CD4-positive, CD25-positive, alpha-beta regulatory T cell (primary cell): Measurements from ENCODE around the gene STK36. TPM values are rescaled to one million over a fixed set of nuclear protein-coding genes. Genes with fewer than 3 reads are reported as not detected.

Experiments used
- ATAC-seq, 2 donors: fragments of 150-1000 bp; cut with Tn5 transposase; one replicate each; pipeline ENCODE4 v1.10.0; 2021; ENCODE audit warnings: low read depth in 2 of 2, moderate number of reproducible peaks in 2 of 2, moderate library complexity in 1 of 2
- DNase-seq, 3 donors: peaks; one replicate each; pipeline versions ENCODE4 v3.0.0 to v3.0.0-alpha.2; 2012 to 2022; ENCODE audit warnings: mixed read lengths in 1 of 3
- H3K27ac ChIP-seq: one replicate; pipeline ENCODE4 v1.7.0; 2013; ENCODE audit warnings: mild to moderate bottlenecking, low read length; ENCODE audit not compliant: insufficient read depth, poor library complexity, severe bottlenecking
- H3K27me3 ChIP-seq: one replicate; pipeline ENCODE4 v1.7.0; 2013; ENCODE audit warnings: low read length; ENCODE audit not compliant: control insufficient read depth, insufficient read depth
- H3K36me3 ChIP-seq: one replicate; pipeline ENCODE4 v1.7.0; 2013; ENCODE audit warnings: mild to moderate bottlenecking, low read length, moderate library complexity; ENCODE audit not compliant: control insufficient read depth, insufficient read depth
- H3K4me1 ChIP-seq: 2 replicates; pipeline ENCODE4 v1.7.0; 2013; ENCODE audit warnings: mild to moderate bottlenecking, low read length; ENCODE audit not compliant: insufficient read depth, control insufficient read depth, poor library complexity, severe bottlenecking
- H3K4me3 ChIP-seq: one replicate; pipeline ENCODE4 v1.7.0; 2013; ENCODE audit warnings: low read depth, mild to moderate bottlenecking, low read length, moderate library complexity
- H3K9me3 ChIP-seq, 2 experiments: 1 replicate in 1 of 2; 2 replicates in 1 of 2; pipeline ENCODE4 v1.7.0; 2013; ENCODE audit warnings: low read length in 2 of 2, mild to moderate bottlenecking in 1 of 2, moderate library complexity in 1 of 2; ENCODE audit not compliant: control insufficient read depth in 2 of 2
- H3K27ac Mint-ChIP-seq, 3 donors: one replicate each; pipeline ENCODE4 v1.8.0; 2020 to 2022; ENCODE audit warnings: mild to moderate bottlenecking in 3 of 3, mixed read lengths in 3 of 3, moderate library complexity in 2 of 3
- H3K27me3 Mint-ChIP-seq: one replicate; pipeline ENCODE4 v1.8.0; 2022; ENCODE audit warnings: mild to moderate bottlenecking, mixed read lengths
- H3K36me3 Mint-ChIP-seq: one replicate; pipeline ENCODE4 v1.8.0; 2020; ENCODE audit warnings: mixed read lengths
- H3K4me1 Mint-ChIP-seq, 4 donors: one replicate each; pipeline ENCODE4 v1.8.0; 2020 to 2022; ENCODE audit warnings: mixed read lengths in 4 of 4, mild to moderate bottlenecking in 1 of 4
- H3K4me3 Mint-ChIP-seq, 4 donors: one replicate each; pipeline ENCODE4 v1.8.0; 2020 to 2022; ENCODE audit warnings: mild to moderate bottlenecking in 4 of 4, mixed read lengths in 4 of 4, moderate library complexity in 3 of 4
- H3K9me3 Mint-ChIP-seq, 7 donors: one replicate each; pipeline ENCODE4 v1.8.0; 2020 to 2022; ENCODE audit warnings: mixed read lengths in 7 of 7, mild to moderate bottlenecking in 3 of 7, moderate library complexity in 2 of 7
- polyA plus RNA-seq, 4 donors: library from polyadenylated mRNA; unstranded; fragments of 300-500 nt; fragmentation: Illumina TruSeq; gene quantifications; one replicate each; pipeline ENCODE4 v1.2.3, GENCODE V29; 2021
- total RNA-seq: library from RNA; stranded (reverse); gene quantifications from one replicate; pipeline ENCODE4 v1.2.3, GENCODE V29; 2022

The STK36 gene
- total and polyA plus RNA-seq, 5 donors from 2014 or later: 1.8 to 10.5 (median 2.7) TPM

GRCh38 chr2:218655751-218656150 is 16.1 kb upstream of the STK36 start:
- H3K27me3 Mint-ChIP-seq: no peaks in the 10 kb centered on the region
- H3K36me3 Mint-ChIP-seq: peaks cover 33% of the 10 kb centered on the region
- no peaks in the 10 kb centered on the region for H3K9me3 Mint-ChIP-seq
- Histone ChIP-seq H3K36me3 (peaks cover 46% of the 10 kb centered on the region), H3K27me3 (no peaks in the 10 kb centered on the region), H3K4me3 (no peak overlapping the region), H3K4me1 (peaks cover 17% of the 10 kb centered on the region), H3K9me3 (no peaks in the 10 kb centered on the region), H3K27ac (no peak overlapping the region)
- ATAC-seq (no peak), DNase-seq (no peak)
- peak overlapping the region in 1 of 3 donors; percentile 26 for H3K27ac Mint-ChIP-seq
- H3K4me1 Mint-ChIP-seq: peaks cover 17 to 47% (median 32%) of the 10 kb centered on the region in 4 donors
- H3K4me3 Mint-ChIP-seq: no peak overlapping the region

GRCh38 chr2:218658671-218659257 is 13.1 kb upstream of the STK36 start:
- peaks cover 17% of the 10 kb centered on the region for H3K4me1 ChIP-seq
- peak overlapping the region; percentile 95 to 99 (median 97) for H3K4me3 Mint-ChIP-seq
- H3K36me3 ChIP-seq: peaks cover 44% of the 10 kb centered on the region
- peak overlapping the region; percentile 75 to 99 (median 95) for H3K27ac Mint-ChIP-seq
- H3K27ac ChIP-seq: peak overlapping the region; percentile 77
- DNase-seq (peak in 2 of 3 donors; percentile 24 to 72), ATAC-seq (peak; percentile 12 to 19)
- no peaks in the 10 kb centered on the region for H3K27me3 ChIP-seq
- no peaks in the 10 kb centered on the region for H3K9me3 Mint-ChIP-seq
- H3K4me3 ChIP-seq: peak overlapping the region; percentile 89
- peaks cover 37% of the 10 kb centered on the region for H3K36me3 Mint-ChIP-seq
- no peaks in the 10 kb centered on the region for H3K9me3 ChIP-seq
- no peaks in the 10 kb centered on the region for H3K27me3 Mint-ChIP-seq
- H3K4me1 Mint-ChIP-seq: peaks cover 17 to 47% (median 32%) of the 10 kb centered on the region in 4 donors

- H3K27ac ChIP-seq: peak within 1 kb of the TSS; percentile 77
- ATAC-seq (peak; percentile 98), DNase-seq (peak; percentile 86 to 96 (median 91))
- peak within 1 kb of the TSS; percentile 95 to 99 (median 97) for H3K4me3 Mint-ChIP-seq
- no peaks in the 10 kb centered on the region for H3K27me3 ChIP-seq
- H3K36me3 Mint-ChIP-seq: peaks cover 41% of the 10 kb centered on the region
- H3K9me3 Mint-ChIP-seq: no peaks in the 10 kb centered on the region
- H3K4me1 ChIP-seq: peaks cover 17% of the 10 kb centered on the region
- peaks cover 17 to 47% (median 32%) of the 10 kb centered on the region in 4 donors for H3K4me1 Mint-ChIP-seq
- H3K36me3 ChIP-seq: peaks cover 44% of the 10 kb centered on the region
- H3K9me3 ChIP-seq: no peaks in the 10 kb centered on the region
- H3K27me3 Mint-ChIP-seq: no peaks in the 10 kb centered on the region
- peak within 1 kb of the TSS; percentile 94 to 99 (median 95) for H3K27ac Mint-ChIP-seq
- peak within 1 kb of the TSS; percentile 89 for H3K4me3 ChIP-seq
Observed at GRCh38 chr2:218659258-218659987, 12.5 kb upstream of the STK36 start, which contains the start of the genes BCS1L and ZNF142. BCS1L (plus strand) TSS chr2:218659683; CDS start chr2:218660988, 1,305 bp downstream. ZNF142 (minus strand) TSS chr2:218659623; CDS start chr2:218656429, 3,194 bp downstream.

GRCh38 chr2:218659988-218660358 is 11.9 kb upstream of the STK36 start:
- Mint-ChIP-seq H3K36me3 (peaks cover 45% of the 10 kb centered on the region), H3K9me3 (no peaks in the 10 kb centered on the region), H3K27me3 (no peaks in the 10 kb centered on the region), H3K4me1 (peaks cover 17 to 42% (median 32%) of the 10 kb centered on the region in 4 donors), H3K27ac (peak overlapping the region; percentile 94 to 99 (median 95)), H3K4me3 (peak overlapping the region; percentile 95 to 99 (median 97))
- H3K36me3 ChIP-seq: peaks cover 46% of the 10 kb centered on the region
- ATAC-seq: no peak
- no peak for DNase-seq
- H3K4me3 ChIP-seq: peak overlapping the region; percentile 89
- H3K27me3 ChIP-seq: no peaks in the 10 kb centered on the region
- H3K4me1 ChIP-seq: peaks cover 17% of the 10 kb centered on the region
- H3K9me3 ChIP-seq: no peaks in the 10 kb centered on the region
- peak overlapping the region; percentile 77 for H3K27ac ChIP-seq

- Histone ChIP-seq H3K9me3 (no peaks in the 10 kb centered on the region), H3K4me1 (peaks cover 17% of the 10 kb centered on the region), H3K36me3 (peaks cover 50% of the 10 kb centered on the region), H3K27ac (no peak overlapping the region), H3K27me3 (no peaks in the 10 kb centered on the region), H3K4me3 (no peak overlapping the region)
- Mint-ChIP-seq H3K27me3 (no peaks in the 10 kb centered on the region), H3K4me1 (peaks cover 13 to 31% (median 23%) of the 10 kb centered on the region in 4 donors), H3K9me3 (no peaks in the 10 kb centered on the region), H3K27ac (no peak overlapping the region), H3K36me3 (peaks cover 45% of the 10 kb centered on the region), H3K4me3 (peak overlapping the region in 1 of 4 donors; percentile 71)
- DNase-seq: no peak
- no peak for ATAC-seq
Observed at GRCh38 chr2:218662377-218662776, 9.5 kb upstream of the STK36 start.

GRCh38 chr2:218662827-218663226 is 9.1 kb upstream of the STK36 start:
- Histone ChIP-seq H3K36me3 (peaks cover 55% of the 10 kb centered on the region), H3K27ac (no peak overlapping the region), H3K4me3 (no peak overlapping the region), H3K27me3 (no peaks in the 10 kb centered on the region), H3K4me1 (peaks cover 17% of the 10 kb centered on the region), H3K9me3 (no peaks in the 10 kb centered on the region)
- peak overlapping the region in 1 of 4 donors; percentile 71 for H3K4me3 Mint-ChIP-seq
- peaks cover 47% of the 10 kb centered on the region for H3K36me3 Mint-ChIP-seq
- H3K27me3 Mint-ChIP-seq: no peaks in the 10 kb centered on the region
- DNase-seq: no peak
- H3K4me1 Mint-ChIP-seq: peaks cover 10 to 28% (median 20%) of the 10 kb centered on the region in 4 donors
- ATAC-seq: no peak
- no peaks in the 10 kb centered on the region for H3K9me3 Mint-ChIP-seq
- no peak overlapping the region for H3K27ac Mint-ChIP-seq

GRCh38 chr2:218663901-218664300 is 8.0 kb upstream of the STK36 start:
- Histone ChIP-seq H3K4me3 (no peak overlapping the region), H3K36me3 (peaks cover 64% of the 10 kb centered on the region), H3K27me3 (no peaks in the 10 kb centered on the region), H3K27ac (no peak overlapping the region), H3K9me3 (no peaks in the 10 kb centered on the region), H3K4me1 (peaks cover 9% of the 10 kb centered on the region)
- no peaks in the 10 kb centered on the region for H3K9me3 Mint-ChIP-seq
- DNase-seq: no peak
- no peak for ATAC-seq
- no peaks in the 10 kb centered on the region for H3K27me3 Mint-ChIP-seq
- H3K4me3 Mint-ChIP-seq: peak overlapping the region in 1 of 4 donors; percentile 60
- peaks cover 42% of the 10 kb centered on the region for H3K36me3 Mint-ChIP-seq
- H3K27ac Mint-ChIP-seq: no peak overlapping the region
- H3K4me1 Mint-ChIP-seq: peaks cover 9 to 17% (median 12%) of the 10 kb centered on the region in 4 donors
